ENCODE measurements around the gene TNXB.
"Not testable (repeated sequence)": the region's sequence is repeated elsewhere in the genome, so short reads cannot be mapped to it uniquely, and the experiment has no call there.

Gene TNXB
- 0.48 to 5.1 reads per million in 2 experiments for total RNA-seq

GRCh38 chr6:32109114-32109764 lies at the start of gene TNXB:
TNXB (minus strand) TSS chr6:32109338; CDS start chr6:32098198, 11,140 bp downstream.
- DNase-seq (ENCODE audit: low read depth): no peak

DNA sequence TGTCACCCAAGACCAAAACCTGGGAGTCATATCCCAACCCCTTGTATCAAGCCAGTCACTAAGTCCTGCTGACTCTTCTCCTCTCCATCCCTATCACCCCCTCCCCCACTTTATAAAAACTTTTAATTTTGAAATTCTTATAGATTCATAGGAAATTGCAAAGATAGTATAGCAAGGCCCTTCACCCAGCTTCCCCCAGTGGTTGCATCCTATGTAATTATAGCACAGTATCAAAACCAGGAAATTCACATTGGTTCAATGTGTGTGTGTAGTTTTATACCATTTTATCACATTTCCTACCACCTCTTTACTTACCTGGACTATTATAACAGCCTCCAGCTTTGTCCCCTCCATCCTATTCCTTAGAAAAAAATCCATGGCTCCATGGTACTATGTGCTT lies 48.9 kb upstream of the TNXB start:
- DNase-seq (ENCODE audit: low read depth): no peak

GRCh38 chr6:32156891-32157290 lies 47.8 kb upstream of the TNXB start:
- no peak for DNase-seq (ENCODE audit: low read depth)

GRCh38 chr6:32154514-32155161 lies 45.5 kb upstream of the TNXB start:
- DNase-seq (ENCODE audit: low read depth): peak; percentile 47

DNA sequence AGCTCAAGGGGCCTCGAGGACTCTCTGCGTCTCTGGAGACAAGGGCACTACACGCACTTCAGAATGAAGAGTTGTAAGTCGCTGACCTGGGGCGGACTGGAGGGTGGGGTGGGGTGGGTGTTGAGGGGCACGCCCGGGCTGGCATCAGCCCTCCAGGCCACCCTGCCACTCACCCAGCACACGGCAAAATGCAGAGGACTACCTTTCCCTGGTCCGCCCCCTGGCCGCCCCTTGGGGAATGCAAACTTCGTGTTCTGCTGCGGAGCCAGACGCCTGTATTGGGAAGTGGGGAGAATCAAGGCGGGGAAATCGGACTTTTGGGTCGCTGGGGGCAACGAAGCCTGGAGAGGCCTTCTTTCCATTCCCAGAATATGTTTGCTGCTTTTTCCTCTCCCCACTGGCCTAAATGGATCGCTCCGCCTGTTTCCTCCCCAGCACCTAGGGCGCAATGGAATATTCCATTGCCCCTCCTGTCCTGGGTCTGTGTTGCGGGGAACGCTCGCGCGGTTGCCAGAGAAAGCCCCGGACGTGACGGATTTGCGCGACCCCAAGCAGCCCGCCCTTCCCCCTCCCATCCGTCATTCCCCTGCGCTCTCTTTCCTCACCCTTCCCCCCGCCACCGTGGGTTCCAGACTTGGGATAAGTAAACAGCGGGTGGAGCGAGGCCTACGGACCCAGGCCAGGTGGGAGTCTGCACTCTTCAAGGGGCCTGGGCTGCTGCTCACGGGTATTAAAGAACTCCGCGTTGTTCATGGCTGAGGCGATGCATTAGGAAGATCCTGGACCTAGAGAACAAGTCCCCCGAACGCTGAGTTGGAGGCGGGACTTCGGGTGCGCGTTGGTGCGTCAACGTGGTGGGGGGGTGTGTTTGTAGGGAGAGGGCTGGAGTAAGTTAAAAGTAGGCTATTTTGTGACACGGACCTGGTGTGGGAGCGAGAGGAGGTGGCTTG lies 44.7 kb upstream of the TNXB start, which contains the start of gene PPT2:
TSS of gene PPT2 (plus strand) at position 578 of the 950 bp plus-strand sequence. CDS start 454 bp downstream, outside the sequence.
- DNase-seq (ENCODE audit: low read depth): peak; percentile 57

DNA sequence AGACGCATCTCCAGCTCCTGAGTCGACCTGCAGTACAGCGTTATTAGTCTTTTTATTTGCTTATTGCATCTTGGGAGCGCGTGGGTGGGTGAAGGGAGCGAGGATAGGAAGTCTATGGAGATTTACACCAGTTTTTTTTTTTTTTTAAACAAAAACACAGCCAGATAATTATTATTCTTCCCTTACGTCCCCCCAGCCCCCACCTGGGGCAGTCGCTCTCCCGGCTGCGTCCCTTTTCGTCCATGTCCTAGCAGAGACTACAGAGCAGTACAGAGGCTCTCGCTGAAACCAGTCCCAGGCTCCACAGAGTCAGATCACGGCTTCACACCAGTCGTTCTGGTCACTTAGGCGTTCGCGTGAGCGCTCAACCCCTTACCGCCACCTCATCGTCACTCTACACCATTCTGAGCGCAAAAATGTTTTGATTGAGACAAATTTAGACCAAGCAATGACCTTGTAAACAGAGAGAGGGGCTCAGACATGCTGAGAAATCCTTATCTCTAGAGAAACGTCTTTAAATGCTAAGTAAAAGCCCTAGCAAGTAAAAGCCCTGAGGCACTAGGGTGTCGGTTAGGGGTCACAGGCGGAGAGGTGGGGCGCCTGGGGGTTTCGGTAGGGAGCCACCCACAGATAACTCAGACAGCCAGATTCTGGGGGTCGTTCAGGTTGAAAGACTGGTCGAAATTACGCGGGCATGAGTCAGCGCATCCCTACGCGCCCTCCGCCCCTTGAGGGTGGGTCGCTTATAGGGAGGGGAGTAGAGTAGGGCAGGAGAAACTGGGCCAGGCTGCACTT lies 43.8 kb upstream of the TNXB start:
- DNase-seq (ENCODE audit: low read depth): no peak

GRCh38 chr6:32151863-32152768 lies 43.0 kb upstream of the TNXB start, which contains the start of gene PRRT1:
PRRT1 (minus strand) TSS chr6:32151939; CDS start chr6:32151827, 112 bp downstream.
- DNase-seq (ENCODE audit: low read depth): no peak

- DNase-seq (ENCODE audit: low read depth): no peak
These were observed 42.2 kb upstream of the TNXB start for GRCh38 chr6:32151181-32151862.

- no peak for DNase-seq (ENCODE audit: low read depth)
These were observed 41.1 kb upstream of the TNXB start for GRCh38 chr6:32149932-32150870.

GRCh38 chr6:32149092-32149755 lies 40.1 kb upstream of the TNXB start:
- no peak for DNase-seq (ENCODE audit: low read depth)

GRCh38 chr6:32148289-32149091 lies 39.4 kb upstream of the TNXB start:
- DNase-seq (ENCODE audit: low read depth): peak; percentile 43

DNA sequence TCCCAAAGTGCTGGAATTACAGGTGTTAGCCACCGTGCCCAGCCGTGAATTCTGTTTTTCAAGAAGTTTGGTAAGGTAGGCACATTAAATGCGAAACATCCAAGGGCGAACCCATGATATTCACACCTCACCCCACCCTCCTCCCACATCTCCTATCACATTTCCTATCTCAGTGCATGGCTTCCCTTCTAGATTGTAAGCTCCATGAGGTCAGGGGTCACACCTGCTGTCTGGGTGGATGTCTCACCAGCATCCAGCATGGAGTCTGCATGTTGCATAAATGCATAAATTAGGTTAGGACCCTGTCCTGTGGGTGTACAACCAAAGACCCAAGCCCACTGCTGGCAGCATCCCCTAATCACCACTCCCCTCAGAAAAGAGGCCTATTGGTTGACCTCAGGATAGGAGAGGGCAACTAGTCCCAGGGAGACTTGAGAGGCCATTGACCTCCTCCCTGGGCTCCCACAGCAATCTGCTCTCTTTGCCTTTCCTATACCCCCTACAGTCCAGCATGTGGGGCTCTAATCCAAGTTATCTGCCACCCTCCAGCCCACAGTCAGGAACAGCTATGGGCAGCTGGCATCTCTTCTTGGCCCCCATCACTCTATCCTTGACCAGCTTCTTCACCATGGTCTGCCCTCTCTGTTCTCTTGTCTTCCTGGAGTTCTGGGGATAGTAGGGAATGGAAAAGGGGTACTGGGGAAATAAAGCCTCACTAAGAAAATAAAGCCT lies 38.4 kb upstream of the TNXB start:
- DNase-seq (ENCODE audit: low read depth): no peak

DNA sequence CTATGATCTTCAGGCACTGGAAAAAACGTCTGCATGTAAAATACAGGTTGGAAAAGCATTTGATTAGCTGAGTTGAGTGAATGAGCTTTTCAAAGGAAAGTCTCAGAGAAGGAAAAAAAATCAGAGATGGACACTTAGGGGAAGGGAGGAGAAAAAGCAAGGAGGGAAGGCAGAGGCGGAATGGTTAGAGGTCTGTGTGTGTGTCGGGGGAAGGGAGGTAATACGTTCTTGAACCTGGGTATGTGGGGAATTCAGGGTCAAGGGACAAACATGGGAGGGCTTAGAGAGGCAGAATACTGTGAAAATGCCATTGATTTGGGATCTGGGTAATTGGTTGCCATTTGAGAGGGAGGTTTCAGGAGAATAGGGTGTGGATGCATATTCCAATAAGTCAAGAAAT lies 37.5 kb upstream of the TNXB start:
- no peak for DNase-seq (ENCODE audit: low read depth)

DNA sequence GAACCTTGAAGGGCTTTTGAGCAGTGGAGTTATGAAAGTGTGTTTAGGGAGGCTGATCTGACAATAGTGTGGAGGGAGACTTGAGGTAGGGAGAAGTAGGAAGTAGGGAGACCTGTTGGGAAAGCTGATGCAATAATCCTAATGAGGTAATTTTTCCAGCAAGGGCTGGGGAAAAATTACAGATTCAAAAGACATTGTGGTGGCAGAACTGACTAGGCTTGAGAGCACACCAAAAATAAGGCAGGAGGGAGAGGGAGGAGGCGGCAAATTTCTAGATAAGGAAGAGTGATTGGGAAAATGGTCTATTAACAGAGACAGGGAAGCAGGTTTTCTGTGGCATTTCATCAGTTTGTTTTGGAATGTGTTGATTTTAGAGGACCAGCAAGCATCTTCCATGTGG lies 37.1 kb upstream of the TNXB start:
- DNase-seq (ENCODE audit: low read depth): no peak

DNA sequence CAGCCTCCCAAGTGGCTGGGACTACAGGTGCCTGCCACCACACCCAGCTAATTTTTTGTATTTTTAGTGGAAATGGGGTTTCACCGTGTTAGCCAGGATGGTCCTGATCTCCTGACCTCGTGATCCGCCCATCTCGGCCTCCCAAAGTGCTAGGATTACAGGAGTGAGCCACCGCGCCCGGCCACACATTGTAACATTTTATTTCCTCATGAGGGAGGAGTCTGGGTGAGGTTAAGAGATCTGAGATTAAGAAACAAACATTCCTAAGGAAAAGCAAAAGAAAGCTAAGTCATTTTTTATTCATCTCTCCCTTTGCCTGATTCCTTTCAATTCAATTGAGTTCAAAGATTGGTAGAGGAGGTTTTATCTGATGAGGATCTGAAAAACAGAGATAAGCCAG lies 35.1 kb upstream of the TNXB start:
- DNase-seq (ENCODE audit: low read depth): not testable (repeated sequence)

GRCh38 chr6:32140420-32141046 lies 31.4 kb upstream of the TNXB start:
- DNase-seq (ENCODE audit: low read depth): no peak
